Thyroid gland (tissue), 4 donors: ENCODE results near the gene NDUFS7.

Experiments
- POLR2A ChIP-seq, 2 donors: fragments of 450-650 bp; IDR thresholded peaks; one replicate each; pipeline ENCODE4 v1.6.1; 2017; ENCODE audit warnings: antibody characterized with exemption in 2 of 2, mild to moderate bottlenecking in 2 of 2, moderate library complexity in 1 of 2
- TF ChIP-seq, protein P1 (sequence below), 6 experiments: fragments of 200-600 bp in 3 of 6; fragments of 450-650 bp in 3 of 6; sonication (generic) in 3 of 6; IDR thresholded peaks; one replicate each; pipeline ENCODE4 v1.5.1; 2016 to 2019; ENCODE audit warnings: antibody characterized with exemption in 6 of 6, mild to moderate bottlenecking in 2 of 6, inconsistent platforms in 1 of 6, moderate library complexity in 1 of 6

DNA sequence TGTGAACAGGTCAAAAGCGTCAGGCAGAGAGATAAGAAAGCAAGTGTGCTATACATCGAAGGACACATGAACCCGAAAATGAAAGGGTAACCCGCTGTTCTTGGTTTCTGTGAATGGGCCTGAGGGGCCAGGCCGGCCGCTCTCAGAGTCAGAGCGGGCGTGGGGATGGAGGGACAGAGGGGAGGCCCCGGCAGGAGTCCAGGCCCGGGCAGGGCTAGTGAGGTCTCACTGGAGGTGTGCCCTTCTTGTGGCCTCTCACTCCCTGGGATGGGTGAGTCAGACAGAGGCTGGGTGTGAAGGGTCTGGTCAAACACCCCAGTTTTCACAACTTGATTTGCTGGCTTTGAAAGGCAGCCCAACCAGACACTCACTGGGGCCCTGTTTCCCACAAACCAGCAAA, 17.4 kb upstream of the NDUFS7 start:
- TF ChIP-seq, protein P1, sequence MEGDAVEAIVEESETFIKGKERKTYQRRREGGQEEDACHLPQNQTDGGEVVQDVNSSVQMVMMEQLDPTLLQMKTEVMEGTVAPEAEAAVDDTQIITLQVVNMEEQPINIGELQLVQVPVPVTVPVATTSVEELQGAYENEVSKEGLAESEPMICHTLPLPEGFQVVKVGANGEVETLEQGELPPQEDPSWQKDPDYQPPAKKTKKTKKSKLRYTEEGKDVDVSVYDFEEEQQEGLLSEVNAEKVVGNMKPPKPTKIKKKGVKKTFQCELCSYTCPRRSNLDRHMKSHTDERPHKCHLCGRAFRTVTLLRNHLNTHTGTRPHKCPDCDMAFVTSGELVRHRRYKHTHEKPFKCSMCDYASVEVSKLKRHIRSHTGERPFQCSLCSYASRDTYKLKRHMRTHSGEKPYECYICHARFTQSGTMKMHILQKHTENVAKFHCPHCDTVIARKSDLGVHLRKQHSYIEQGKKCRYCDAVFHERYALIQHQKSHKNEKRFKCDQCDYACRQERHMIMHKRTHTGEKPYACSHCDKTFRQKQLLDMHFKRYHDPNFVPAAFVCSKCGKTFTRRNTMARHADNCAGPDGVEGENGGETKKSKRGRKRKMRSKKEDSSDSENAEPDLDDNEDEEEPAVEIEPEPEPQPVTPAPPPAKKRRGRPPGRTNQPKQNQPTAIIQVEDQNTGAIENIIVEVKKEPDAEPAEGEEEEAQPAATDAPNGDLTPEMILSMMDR (IDR thresholded peaks at IDR 0.05), result no peak
- no peak for TF ChIP-seq POLR2A (IDR thresholded peaks at IDR 0.05)
